OCI-LY3 (cell line): ENCODE measurements around the gene SLX9.

Source experiments
- EZH2phosphoT487 ChIP-seq: fragments of 200-600 bp; shearing (Covaris generic); IDR thresholded peaks from 2 replicates; pipeline ENCODE4 v1.6.1; 2018; ENCODE audit warnings: antibody characterized with exemption, mixed run types, low read depth
- TF ChIP-seq, protein P1 (sequence below): fragments of 200-600, 300-600 bp; sonication (generic); IDR thresholded peaks from 2 replicates; pipeline ENCODE4 v1.5.1; 2014; ENCODE audit warnings: antibody characterized with exemption, low read length, low read depth

DNA sequence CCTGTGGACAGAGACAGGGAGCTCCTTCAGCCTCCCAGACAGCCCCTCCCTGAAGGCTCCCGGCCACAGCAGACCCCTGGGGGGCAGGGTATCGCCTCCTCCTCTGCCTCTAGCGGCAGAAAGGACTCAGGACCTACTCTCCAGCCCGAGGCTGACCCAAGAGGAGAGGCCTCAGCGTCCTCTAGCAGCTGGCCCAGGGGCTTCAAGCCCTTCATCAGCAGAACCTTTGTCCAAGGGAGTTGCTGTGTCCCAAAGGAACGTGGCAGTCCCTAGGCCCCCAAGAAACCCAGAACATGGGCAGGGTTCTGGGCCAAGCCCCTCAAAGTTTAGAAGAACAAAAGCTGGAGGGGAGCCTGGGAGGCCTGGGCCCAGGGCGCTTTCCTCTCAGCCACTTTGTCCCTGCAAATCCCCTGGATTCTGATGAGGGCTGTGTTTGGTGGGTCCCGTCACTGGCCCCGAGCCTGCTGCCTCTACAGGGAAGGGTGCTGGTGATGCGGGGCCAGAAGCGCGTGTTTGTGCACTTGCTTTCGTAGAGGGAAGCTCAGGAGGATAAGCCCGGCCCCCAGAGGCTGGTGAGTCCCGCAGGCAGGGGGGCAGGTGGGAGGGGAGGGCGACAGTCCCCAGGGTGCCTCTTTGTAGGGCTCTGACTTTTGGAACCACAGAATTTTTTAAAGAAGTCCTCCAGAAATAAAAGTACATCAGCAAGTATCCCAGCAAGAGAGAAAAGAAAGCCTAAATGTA lies 32.4 kb upstream of the SLX9 start:
- TF ChIP-seq, protein P1, sequence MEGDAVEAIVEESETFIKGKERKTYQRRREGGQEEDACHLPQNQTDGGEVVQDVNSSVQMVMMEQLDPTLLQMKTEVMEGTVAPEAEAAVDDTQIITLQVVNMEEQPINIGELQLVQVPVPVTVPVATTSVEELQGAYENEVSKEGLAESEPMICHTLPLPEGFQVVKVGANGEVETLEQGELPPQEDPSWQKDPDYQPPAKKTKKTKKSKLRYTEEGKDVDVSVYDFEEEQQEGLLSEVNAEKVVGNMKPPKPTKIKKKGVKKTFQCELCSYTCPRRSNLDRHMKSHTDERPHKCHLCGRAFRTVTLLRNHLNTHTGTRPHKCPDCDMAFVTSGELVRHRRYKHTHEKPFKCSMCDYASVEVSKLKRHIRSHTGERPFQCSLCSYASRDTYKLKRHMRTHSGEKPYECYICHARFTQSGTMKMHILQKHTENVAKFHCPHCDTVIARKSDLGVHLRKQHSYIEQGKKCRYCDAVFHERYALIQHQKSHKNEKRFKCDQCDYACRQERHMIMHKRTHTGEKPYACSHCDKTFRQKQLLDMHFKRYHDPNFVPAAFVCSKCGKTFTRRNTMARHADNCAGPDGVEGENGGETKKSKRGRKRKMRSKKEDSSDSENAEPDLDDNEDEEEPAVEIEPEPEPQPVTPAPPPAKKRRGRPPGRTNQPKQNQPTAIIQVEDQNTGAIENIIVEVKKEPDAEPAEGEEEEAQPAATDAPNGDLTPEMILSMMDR, result no peak
- no peak for TF ChIP-seq EZH2phosphoT487
